Renal pelvis (tissue), 12 donors: Measurements from ENCODE around the gene SERPINA5. TPM values are rescaled to one million over a fixed set of nuclear protein-coding genes. Genes with fewer than 3 reads are reported as not detected.

Experiments used
- DNase-seq: peaks from one replicate; pipeline ENCODE4 v3.0.0-alpha.2; 2013
- long read RNA-seq, 16 experiments: transcript quantifications; one replicate each; lab custom pipeline, GENCODE V29; 2026
- polyA plus RNA-seq, 3 donors: library from polyadenylated mRNA; unstranded; fragments of 120-200 nt; gene quantifications; one replicate each; pipeline ENCODE4 v1.2.1, GENCODE V29; 2013; ENCODE audit not compliant: insufficient read length in 3 of 3

The SERPINA5 gene, protein sequence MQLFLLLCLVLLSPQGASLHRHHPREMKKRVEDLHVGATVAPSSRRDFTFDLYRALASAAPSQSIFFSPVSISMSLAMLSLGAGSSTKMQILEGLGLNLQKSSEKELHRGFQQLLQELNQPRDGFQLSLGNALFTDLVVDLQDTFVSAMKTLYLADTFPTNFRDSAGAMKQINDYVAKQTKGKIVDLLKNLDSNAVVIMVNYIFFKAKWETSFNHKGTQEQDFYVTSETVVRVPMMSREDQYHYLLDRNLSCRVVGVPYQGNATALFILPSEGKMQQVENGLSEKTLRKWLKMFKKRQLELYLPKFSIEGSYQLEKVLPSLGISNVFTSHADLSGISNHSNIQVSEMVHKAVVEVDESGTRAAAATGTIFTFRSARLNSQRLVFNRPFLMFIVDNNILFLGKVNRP
- polyA plus RNA-seq, result 10 to 100 TPM in 1 of 3 donors, 1 to 10 TPM in 2; 9.2 to 12.8 (median 9.4) TPM
- long read RNA-seq, donor 1, partial matches to known transcripts, result 0 of 4 reads
- long read RNA-seq, donor 1, other reads (novel, unspliced or antisense), result 0 of 4 reads
- long read RNA-seq, donor 2, partial matches to known transcripts, result 0 of 4 reads
- long read RNA-seq, donor 2, other reads (novel, unspliced or antisense), result 0 of 4 reads
- long read RNA-seq, donor 3, partial matches to known transcripts, result 0 of 2 reads
- long read RNA-seq, donor 3, other reads (novel, unspliced or antisense), result 0 of 2 reads
- long read RNA-seq, donor 4, partial matches to known transcripts, result 10 of 11 reads
- long read RNA-seq, donor 4, other reads (novel, unspliced or antisense), result 0 of 11 reads
- long read RNA-seq, donor 5, partial matches to known transcripts, result 0 of 2 reads
- long read RNA-seq, donor 5, other reads (novel, unspliced or antisense), result 0 of 2 reads
- long read RNA-seq, donor 6, partial matches to known transcripts, result 0 of 2 reads
- long read RNA-seq, donor 6, other reads (novel, unspliced or antisense), result 0 of 2 reads
- long read RNA-seq, donor 7, partial matches to known transcripts, result 0 of 2 reads
- long read RNA-seq, donor 7, other reads (novel, unspliced or antisense), result 0 of 2 reads
- long read RNA-seq, donor 8, result 0 reads
- long read RNA-seq, donor 9, transcript SERPINA5-201 (6 exons, 2,337 nt), result major isoform, 5 of 8 reads
- long read RNA-seq, donor 9, partial matches to known transcripts, result 0 of 8 reads
- long read RNA-seq, donor 9, other reads (novel, unspliced or antisense), result 0 of 8 reads
- long read RNA-seq, donor 10, partial matches to known transcripts, result 0 of 1 reads
- long read RNA-seq, donor 10, other reads (novel, unspliced or antisense), result 0 of 1 reads
- long read RNA-seq, donor 11, partial matches to known transcripts, result 0 of 2 reads
- long read RNA-seq, donor 11, other reads (novel, unspliced or antisense), result 0 of 2 reads
- long read RNA-seq, donor 12, partial matches to known transcripts, result 0 of 4 reads
- long read RNA-seq, donor 12, other reads (novel, unspliced or antisense), result 0 of 4 reads
- long read RNA-seq, donor 13, result 0 reads
- long read RNA-seq, donor 14, result 0 reads
- long read RNA-seq, donor 15, result 0 reads
- long read RNA-seq, donor 16, partial matches to known transcripts, result 0 of 4 reads
- long read RNA-seq, donor 16, other reads (novel, unspliced or antisense), result 0 of 4 reads

DNA sequence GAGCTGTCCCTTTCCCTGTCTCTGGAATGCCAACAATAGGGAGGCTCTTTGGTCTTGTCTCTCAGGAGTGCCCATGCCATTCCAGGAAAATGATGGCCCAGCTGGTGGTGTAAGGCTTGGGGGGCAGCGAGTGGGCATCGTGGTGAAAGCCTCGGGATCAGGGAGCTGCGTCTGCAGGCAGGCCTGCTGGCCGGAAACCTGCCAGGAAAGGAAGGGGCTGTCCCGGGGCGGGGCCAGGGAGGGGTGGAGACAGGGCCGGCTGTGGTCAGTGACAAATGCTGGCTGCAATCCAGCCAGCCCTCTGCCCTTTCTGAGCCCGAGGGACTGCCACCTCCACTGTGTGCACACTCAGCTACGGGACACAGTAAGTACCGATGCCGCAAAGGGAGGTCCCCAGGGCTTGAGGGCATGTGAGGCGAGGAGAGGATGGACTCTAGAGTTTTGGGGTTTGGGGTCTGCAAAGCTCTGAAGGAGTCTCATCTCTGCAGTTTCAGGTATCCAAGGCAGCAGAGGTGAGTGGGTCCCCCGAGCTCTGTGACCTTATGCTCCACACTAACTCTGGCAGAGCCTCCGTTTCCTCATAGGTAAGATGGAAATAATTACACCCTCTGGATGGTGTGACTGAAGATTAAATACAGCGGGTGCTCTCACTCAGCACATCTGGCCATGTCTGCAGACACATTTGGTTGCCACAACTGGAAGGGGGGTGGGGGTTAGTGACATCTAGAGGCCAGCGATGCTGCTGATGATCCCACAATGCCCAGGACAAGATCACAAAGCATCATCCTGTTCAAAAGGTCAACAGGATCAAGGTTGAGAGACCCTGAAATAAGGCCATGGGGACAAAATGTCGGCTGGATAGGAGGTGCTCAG is at the start of gene SERPINA5:
TSS of gene SERPINA5 (plus strand) at position 300 of the 873 bp plus-strand sequence. CDS start 5,937 bp downstream, outside the sequence.
- no peak for DNase-seq

DNA sequence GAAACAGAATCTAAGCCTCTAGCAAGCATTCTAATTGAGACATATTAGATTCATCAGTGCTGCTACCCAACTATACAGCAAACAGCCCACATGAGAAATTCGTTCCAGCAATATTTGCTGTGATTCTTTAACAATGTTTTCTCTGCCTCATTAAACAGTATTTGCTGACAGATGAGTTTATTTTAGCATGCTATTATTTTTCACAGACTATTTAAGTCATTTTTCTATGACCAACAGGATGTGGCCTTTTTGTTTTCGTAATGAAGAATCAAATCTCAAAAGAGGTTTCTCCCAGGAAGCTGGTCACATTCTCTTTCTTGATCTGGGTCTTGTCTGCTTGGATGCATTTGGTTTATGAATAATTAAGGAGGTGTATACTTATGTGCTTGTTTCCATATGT is 48.8 kb upstream of the SERPINA5 start:
- DNase-seq, result no peak

DNA sequence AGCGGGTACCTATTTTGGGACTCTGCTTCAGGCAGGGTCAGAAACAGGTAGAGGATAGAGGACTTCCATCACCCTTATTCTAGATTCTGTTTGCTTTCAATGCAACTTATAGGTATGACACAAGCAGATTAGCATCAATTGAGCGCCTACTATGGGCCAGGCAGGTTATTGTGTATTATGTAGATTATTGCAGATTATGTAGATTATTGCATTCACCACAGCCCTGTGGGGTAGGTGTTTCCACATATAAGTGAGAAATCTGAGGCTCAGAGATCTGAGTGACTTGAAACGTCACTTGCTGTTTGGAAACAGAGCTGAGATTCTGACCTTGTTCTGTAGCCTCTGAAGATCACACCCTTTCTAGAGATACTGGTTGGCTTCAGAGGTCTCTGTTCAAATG is 45.7 kb upstream of the SERPINA5 start:
- no peak for DNase-seq

DNA sequence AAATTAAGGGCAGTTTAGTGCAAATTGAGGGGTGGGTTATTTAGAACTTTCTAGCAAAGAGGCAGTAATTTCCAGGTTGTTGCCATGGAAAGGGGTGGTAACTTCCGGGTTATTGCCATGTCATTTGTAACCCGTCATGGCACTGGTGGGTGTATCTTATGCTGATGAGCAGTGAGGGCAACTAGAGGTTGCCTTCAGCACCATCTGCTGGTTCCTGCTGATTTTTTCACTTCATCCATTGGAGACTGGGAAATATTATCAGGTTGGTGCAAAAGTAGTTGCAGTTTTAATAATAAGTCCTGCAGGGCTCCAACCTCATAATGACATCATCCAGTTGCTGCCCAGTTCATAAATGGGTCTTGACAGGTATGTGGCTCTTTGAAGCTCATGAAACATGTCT is 44.4 kb upstream of the SERPINA5 start:
- DNase-seq, result no peak

DNA sequence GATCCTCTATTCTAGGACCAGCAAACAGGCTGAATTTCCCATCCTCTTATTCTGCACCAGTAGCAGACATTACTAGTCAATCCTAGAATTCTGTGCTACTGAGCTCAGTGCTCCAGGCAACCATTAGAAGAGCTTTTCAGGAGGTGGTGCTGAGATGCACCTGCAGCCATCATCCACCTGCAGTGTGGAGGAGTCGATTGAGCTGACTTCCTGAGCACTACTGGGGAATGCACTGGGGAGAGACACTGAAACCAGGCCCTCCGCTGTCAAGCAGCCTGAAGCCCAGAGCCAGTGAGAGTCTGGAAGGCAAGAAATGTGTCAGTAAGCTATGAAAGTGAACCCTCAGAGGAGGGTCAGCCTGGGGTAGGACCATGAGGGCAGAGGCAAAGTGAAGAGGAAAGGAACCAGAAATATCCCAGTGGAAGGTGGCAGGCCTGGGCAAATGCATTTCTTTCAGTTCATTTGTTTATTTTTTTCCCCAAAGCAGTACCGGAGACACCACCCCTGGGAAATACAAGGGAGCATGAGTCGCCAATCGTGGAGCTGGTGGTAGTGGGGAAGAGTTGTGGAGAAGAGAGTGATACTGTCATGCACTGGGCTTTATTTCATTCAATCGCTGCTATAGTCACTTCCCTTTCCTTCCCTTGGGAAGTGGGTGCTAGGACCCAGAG is 43.0 kb upstream of the SERPINA5 start:
- DNase-seq, result no peak

DNA sequence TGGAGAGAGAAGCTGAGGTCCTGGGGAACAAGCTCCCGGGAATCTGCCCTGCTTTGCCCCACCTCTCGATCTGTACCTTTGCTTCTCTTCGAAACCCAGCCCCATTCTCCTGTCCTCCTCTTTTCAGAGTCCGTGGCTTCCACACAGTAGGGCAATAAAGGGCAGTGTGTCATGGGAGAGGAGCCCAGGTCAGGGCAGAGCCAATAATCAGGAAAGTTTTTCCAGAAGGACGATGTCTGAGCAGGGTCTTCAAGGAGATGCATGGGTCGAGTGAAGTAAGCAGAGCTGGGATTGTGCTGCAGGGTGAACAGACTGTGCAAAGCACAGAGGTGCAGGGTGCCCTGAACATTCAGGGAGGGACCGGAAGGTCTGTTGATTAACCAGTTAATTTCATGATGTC is 42.0 kb upstream of the SERPINA5 start:
- no peak for DNase-seq

DNA sequence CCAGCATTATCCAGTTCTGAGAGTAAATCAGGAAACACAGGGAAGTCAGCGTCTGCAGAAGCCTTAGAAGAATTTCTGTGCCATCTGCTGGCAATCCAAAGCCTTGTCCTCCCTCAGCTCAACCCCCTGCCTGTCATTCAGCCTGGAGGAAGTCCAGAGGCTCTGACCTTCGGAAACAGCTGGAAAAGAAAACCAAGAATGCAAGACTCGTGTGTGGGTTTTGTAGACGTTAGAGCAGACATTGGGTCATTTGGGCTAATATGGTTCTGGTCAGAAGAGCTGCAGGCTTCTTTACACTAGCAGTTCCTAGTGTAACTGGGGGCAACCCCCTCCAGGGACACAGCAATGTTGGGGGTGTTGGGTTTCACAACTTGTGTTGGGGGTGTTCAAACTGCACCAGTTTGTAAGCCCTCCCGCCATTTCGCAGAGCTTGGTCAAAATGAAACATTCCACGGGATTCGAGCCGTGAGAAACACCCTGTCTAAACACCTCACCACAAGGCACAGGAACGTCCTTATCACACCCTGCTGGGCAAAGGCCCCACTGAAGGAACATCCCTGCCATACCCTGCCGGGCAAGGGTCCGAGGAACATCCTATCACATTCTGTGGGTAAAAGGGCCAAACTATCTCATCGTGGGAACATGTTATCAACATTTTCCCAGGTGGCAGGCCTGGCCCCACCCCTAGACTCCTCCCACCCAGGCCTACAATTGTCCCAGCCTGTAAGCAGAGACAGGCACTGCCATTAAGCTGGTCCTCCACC is 41.0 kb upstream of the SERPINA5 start:
- peak; percentile 36 for DNase-seq

DNA sequence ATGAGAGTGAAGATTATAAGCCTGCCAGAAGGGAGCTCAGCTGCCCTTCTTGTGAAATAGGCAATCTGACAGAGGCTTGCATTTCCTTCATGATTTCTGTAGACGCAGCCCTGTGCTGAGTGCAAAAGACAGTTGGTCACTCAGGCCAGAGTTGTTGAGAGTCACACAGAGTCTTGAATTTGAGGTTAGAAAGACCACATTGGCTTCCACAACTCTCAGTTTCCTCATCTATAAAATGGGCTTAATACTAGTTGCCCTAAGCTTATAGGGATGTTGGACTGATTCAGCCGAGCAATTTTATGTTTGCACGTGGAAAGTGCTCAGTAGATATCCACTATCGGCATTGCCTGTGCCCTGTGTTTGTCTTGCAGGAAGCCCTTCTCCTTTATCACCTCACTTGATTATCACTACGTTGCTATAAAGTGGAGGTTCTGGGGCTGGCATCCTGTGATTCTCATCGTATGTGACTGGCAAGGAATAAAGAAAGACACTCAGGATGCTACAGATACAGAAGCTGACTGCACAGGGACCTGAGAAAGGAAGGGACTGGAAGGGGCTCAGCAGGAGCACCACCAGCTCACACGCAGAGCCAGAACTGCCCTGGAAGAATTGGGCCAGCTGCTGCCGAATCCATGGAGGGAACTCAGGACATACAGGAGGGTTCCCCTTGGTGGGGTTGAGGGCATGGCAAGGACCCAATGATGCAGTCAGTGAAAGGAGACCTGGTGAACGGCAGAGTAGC is 39.8 kb upstream of the SERPINA5 start:
- DNase-seq, result no peak

DNA sequence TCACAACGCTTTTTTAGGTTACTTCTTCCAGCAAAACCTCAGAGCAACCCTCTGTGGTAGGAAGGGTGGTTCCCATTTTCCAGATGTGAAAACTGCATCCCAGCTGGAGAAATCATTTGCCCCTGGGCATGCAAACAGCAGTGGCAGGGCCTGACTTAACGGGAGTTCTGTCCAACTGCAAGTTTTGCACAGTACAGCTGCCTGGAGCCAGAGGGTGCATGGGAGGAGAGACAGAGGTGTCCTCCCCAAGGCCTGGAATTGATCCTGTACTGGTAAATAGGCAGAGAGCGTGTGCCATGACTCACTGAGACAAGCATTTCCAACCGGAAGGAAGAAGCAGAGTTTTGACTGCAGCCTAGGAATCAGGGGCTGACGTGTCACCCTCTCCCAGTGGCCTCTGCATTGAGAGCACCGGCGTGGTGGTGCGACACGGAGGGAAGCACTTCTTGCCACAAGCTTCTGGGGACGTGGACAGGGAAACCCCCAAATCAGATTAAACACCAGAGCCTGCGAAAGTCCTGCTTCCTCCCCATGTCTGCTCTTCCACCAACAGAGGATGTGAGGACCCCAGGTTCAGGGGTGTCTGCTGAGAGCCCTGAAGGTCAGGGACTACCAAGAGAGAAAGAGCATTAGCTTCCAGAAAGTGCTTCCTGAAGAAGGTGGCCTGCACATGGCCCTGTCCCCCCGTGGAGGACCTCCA is 39.0 kb upstream of the SERPINA5 start:
- no peak for DNase-seq

DNA sequence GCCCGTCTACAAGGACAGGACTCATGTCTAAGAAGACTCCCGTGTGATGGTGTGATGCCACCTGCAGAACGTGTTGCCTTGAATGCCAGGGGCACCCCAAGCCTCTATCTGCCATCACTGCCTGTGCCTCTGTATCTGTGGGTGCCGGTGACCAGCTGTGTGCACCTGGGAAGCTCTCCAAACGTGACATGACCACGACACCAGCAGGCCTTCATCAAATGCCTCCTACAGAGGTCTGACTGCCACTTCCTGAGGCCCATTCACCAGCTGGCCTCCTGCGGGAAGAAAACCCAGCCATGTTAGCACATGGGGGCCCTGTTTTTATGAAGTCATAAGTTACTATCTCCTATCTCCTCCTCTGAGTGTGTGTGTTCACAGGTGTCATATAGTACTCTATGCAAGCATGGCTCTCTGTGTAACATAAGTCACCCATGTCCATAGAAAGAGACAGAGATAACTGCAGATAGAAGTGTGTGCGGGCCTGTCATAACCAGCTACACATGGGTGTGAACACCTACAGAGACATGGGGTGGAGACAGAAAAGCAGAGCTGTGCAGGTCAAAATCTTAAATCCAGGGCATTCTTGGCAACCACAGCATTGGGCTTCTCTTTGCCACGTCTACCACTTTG is 38.3 kb upstream of the SERPINA5 start:
- DNase-seq, result no peak

DNA sequence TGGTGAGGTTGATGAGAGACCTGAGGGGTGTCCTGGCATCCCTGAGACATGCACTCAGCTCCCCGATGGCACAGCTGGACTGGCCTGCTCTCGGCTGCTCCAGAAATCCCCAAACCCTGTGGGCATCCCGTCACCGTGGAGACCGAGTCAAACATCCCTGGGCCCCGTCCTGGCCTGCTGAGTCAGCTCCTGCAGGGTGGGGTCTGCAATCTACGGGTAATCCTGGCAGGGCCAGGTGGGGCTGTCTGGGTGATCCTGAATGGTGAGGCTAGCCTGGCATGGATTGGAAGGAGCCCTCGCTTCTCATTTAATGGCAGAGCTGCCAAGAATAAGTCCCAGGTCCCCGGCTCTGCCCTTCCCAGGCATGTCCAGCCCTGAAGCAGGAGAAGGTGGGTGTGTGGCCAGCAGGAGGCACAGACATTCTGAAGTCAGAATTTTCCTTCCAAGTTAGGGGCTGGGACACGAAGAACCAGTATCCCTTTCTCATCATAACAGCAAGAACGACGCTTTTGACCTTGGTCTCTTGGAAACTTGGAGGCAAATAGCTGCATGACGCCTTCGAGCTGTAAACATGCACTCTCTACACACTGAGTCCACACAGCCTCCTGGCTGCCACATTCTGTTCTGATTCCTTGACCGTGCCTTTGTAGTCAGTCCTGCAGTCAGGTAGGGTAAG is 37.6 kb upstream of the SERPINA5 start:
- DNase-seq, result no peak

DNA sequence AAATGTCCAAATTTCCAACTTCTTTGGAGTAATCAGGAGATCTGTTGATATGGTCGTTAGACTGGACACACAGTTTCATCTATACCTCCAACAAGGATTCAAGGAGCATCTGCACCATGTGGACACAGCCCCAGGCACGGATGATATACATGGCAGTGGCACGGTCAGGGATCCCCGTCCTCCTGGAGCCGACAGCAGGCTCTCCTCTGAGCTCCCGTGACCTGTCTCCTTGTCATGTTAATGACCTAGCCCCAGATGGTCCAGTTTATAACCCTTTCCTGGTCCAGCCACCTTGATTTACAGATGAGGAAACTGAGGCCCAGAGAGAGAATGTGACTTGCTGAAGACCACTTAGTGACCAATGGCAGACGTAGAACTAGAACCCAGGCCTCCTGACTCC is 36.5 kb upstream of the SERPINA5 start:
- no peak for DNase-seq

DNA sequence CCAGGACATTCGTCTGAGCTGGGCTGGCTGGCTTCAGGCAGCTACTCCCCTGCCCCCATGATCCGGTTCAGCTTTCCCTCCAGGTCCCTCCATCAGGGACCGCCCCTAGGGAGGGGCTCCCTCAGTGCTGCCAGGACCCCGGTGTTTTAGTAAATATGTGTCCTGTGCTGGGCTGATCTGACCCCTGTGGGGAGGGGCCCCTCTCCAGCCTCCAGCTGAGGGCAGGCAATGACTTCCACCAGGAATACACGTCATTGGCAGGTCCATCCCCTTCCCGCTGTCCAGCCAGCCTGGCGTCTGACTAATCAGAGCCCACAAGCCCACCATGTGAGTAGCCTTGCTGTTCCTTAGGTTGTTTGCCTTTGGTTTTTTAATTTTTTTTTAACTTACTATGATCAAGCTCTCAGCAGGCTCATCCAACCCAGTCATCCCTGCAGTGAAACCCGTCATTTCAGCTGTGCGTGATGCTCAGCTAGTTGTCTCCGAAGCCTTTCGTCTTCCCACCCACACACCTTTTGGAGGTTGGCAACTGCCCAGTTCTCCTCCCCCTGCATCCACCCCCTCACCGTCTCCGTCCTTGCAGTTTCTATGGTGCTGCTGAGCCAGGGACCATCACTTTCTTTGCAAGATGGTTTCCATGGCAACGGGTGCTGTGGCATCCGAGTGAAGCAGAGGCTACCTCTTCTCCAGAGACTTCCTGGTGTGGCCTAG is 35.9 kb upstream of the SERPINA5 start:
- no peak for DNase-seq

DNA sequence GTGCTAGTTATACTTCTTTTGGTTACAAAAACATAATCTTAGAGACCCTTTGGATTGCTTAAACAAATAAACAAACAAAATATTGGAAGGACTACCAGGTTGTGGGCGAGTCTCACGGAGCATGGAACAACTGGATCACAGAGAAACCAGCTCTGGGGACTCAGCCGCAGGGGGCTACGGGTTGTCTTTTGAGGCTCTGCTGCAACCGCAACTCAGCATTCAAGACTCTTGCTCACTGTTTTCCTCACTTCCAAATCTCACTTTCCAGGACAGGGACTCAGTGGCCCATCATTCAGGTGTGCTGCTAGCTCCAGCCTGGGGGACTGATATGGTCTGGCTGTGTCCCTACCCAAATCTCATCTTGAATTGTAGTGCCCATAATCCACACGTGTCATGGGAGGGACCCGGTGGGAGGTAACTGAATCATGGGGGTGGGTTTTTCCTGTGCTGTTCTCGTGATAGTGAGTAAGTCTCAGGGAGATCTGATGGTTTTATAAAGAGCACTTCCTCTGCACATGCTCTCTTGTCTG is 34.0 kb upstream of the SERPINA5 start:
- no peak for DNase-seq

DNA sequence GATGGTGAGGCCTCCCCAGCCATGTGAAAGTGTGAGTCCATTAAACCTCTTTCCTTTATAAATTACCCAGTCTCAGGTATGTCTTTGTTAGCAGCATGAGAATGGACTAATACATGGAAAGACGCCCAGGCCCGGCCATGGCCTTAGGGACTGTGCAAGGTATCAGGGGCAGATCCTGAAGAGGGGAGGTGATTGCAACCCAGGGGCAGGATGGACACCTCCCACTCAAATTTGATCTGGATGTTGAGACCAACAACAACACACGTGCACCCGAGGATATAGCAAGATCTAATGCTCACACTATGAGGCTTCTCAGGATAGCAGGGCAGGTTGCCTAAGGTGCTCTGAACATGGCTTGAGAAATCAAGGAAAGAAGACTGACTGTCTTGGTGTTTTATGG is 33.5 kb upstream of the SERPINA5 start:
- no peak for DNase-seq
